Activated naive CD8-positive, alpha-beta T cell treated with anti-CD3 and anti-CD28 coated beads, Interleukin-2, amount 10 ng/mL, durations not matched to agents 7 days and 5 days (primary cell): ENCODE results near the gene C9. TPM values are rescaled to one million over a fixed set of nuclear protein-coding genes. Genes with fewer than 3 reads are reported as not detected.
"Not testable (repeated sequence)": the region's sequence is repeated elsewhere in the genome, so short reads cannot be mapped to it uniquely, and the experiment has no call there.

Experiments
- ATAC-seq: fragments of 150-1000 bp; cut with Tn5 transposase; one replicate; pipeline ENCODE4 v1.10.0; 2021; ENCODE audit warnings: low read depth, moderate library complexity
- POLR2A ChIA-PET: fragments of 350-600 bp; sonication (Branson Sonifier 250); formaldehyde crosslinking; loops from one replicate; lab custom pipeline; 2021; ENCODE audit warnings: antibody characterized with exemption; lab: Charles Lee
- DNase-seq: peaks from one replicate; pipeline ENCODE4 v3.0.0; 2021
- H3K27ac Mint-ChIP-seq: one replicate; pipeline ENCODE4 v1.8.0; 2022; ENCODE audit warnings: mild to moderate bottlenecking, mixed read lengths
- H3K27me3 Mint-ChIP-seq: one replicate; pipeline ENCODE4 v1.8.0; 2022; ENCODE audit warnings: mild to moderate bottlenecking, moderate library complexity, mixed read lengths
- H3K36me3 Mint-ChIP-seq: one replicate; pipeline ENCODE4 v1.8.0; 2021; ENCODE audit warnings: mild to moderate bottlenecking, mixed read lengths
- H3K4me1 Mint-ChIP-seq: one replicate; pipeline ENCODE4 v1.8.0; 2021; ENCODE audit warnings: mixed read lengths
- H3K4me3 Mint-ChIP-seq: one replicate; pipeline ENCODE4 v1.8.0; 2022; ENCODE audit warnings: mild to moderate bottlenecking, moderate library complexity, mixed read lengths
- H3K9me3 Mint-ChIP-seq: one replicate; pipeline ENCODE4 v1.8.0; 2021; ENCODE audit warnings: mixed read lengths
- total RNA-seq, 2 experiments: library from RNA; stranded (reverse); gene quantifications; one replicate each; pipeline ENCODE4 v1.2.3, GENCODE V29; 2021

C9 gene
- total RNA-seq, 2 experiments from 2014 or later: not detected

GRCh38 chr5:39283231-39283818 lies 81.0 kb downstream of the C9 start:
- peaks cover 6% of the 10 kb centered on the region for H3K27me3 Mint-ChIP-seq

GRCh38 chr5:39282561-39282960 lies 81.7 kb downstream of the C9 start:
- DNase-seq (no peak), ATAC-seq (no peak)
- POLR2A ChIA-PET: interaction anchor here (1.0 to 2.4 kb wide), 3 partner anchors 8 to 81 kb away, joined by 3 to 23 read pairs (median 4); partner anchors contain the start of gene FYB1
- H3K4me3 Mint-ChIP-seq: no peak overlapping the region
- peaks cover 6% of the 10 kb centered on the region for H3K27me3 Mint-ChIP-seq
- peaks cover 15% of the 10 kb centered on the region for H3K36me3 Mint-ChIP-seq
- H3K9me3 Mint-ChIP-seq: peaks cover 17% of the 10 kb centered on the region
- H3K27ac Mint-ChIP-seq: no peak overlapping the region
- peaks cover 15% of the 10 kb centered on the region for H3K4me1 Mint-ChIP-seq

More at GRCh38 chr5:39283231-39283818, 81.0 kb downstream of the C9 start:
- Mint-ChIP-seq H3K4me1 (peaks cover 15% of the 10 kb centered on the region), H3K36me3 (peaks cover 15% of the 10 kb centered on the region), H3K4me3 (no peak overlapping the region), H3K27ac (peak overlapping the region; percentile 2), H3K9me3 (peaks cover 17% of the 10 kb centered on the region)
- POLR2A ChIA-PET: interaction anchor here (1.0 to 2.4 kb wide), 5 partner anchors 9 to 141 kb away, joined by 3 to 23 read pairs (median 3); partner anchors contain the start of gene FYB1
- DNase-seq (peak; percentile 35), ATAC-seq (peak; percentile 97)

- peak overlapping the region; percentile 82 for H3K27ac Mint-ChIP-seq
- ATAC-seq, H3K27me3 Mint-ChIP-seq, DNase-seq: not testable (repeated sequence)
- H3K36me3 Mint-ChIP-seq: peaks cover 15% of the 10 kb centered on the region
- POLR2A ChIA-PET: interaction anchor here (2.2 kb wide), 1 partner anchor 66 kb away, joined by 8 read pairs; no protein-coding TSS in a partner anchor
- peak overlapping the region; percentile 52 for H3K4me3 Mint-ChIP-seq
- peaks cover 14% of the 10 kb centered on the region for H3K9me3 Mint-ChIP-seq
- H3K4me1 Mint-ChIP-seq: peaks cover 27% of the 10 kb centered on the region
These were observed 88.4 kb downstream of the C9 start for GRCh38 chr5:39275865-39276264.

- H3K4me3 Mint-ChIP-seq: peak overlapping the region; percentile 85
- no peaks in the 10 kb centered on the region for H3K27me3 Mint-ChIP-seq
- peak overlapping the region; percentile 95 for H3K27ac Mint-ChIP-seq
- POLR2A ChIA-PET: interaction anchor here (0.6 to 2.9 kb wide), 5 partner anchors 9 to 79 kb away, joined by 4 to 10 read pairs (median 6); no protein-coding TSS in a partner anchor
- ATAC-seq: peak; percentile 46
- peaks cover 7% of the 10 kb centered on the region for H3K9me3 Mint-ChIP-seq
- H3K36me3 Mint-ChIP-seq: peaks cover 11% of the 10 kb centered on the region
- peaks cover 32% of the 10 kb centered on the region for H3K4me1 Mint-ChIP-seq
- no peak for DNase-seq
These were observed 89.8 kb downstream of the C9 start for GRCh38 chr5:39274398-39275085.

GRCh38 chr5:39273314-39273954 lies 90.9 kb downstream of the C9 start:
- Mint-ChIP-seq H3K4me1 (peaks cover 30% of the 10 kb centered on the region), H3K9me3 (peaks cover 1% of the 10 kb centered on the region)
- no peak for DNase-seq

GRCh38 chr5:39272869-39273231 lies 91.4 kb downstream of the C9 start:
- not testable (repeated sequence) for H3K9me3 Mint-ChIP-seq, DNase-seq, H3K27me3 Mint-ChIP-seq, ATAC-seq, H3K36me3 Mint-ChIP-seq, H3K27ac Mint-ChIP-seq, H3K4me3 Mint-ChIP-seq
- POLR2A ChIA-PET: interaction anchor here (1.5 to 2.9 kb wide), 2 partner anchors 9 to 55 kb away, joined by 5 to 10 read pairs; no protein-coding TSS in a partner anchor
- H3K4me1 Mint-ChIP-seq: peaks cover 30% of the 10 kb centered on the region

More at GRCh38 chr5:39273314-39273954, 90.9 kb downstream of the C9 start:
- peak overlapping the region; percentile 95 for H3K27ac Mint-ChIP-seq
- no peaks in the 10 kb centered on the region for H3K27me3 Mint-ChIP-seq
- POLR2A ChIA-PET: interaction anchor here (0.7 to 2.9 kb wide), 5 partner anchors 9 to 71 kb away, joined by 4 to 10 read pairs (median 5); no protein-coding TSS in a partner anchor
- ATAC-seq: peak; percentile 83
- H3K4me3 Mint-ChIP-seq: peak overlapping the region; percentile 46
- peaks cover 3% of the 10 kb centered on the region for H3K36me3 Mint-ChIP-seq

- no peaks in the 10 kb centered on the region for H3K9me3 Mint-ChIP-seq
- H3K4me3 Mint-ChIP-seq: peak overlapping the region; percentile 9
- DNase-seq (no peak), ATAC-seq (no peak)
- no peaks in the 10 kb centered on the region for H3K36me3 Mint-ChIP-seq
- H3K4me1 Mint-ChIP-seq: peaks cover 36% of the 10 kb centered on the region
- POLR2A ChIA-PET: interaction anchor here (0.7 to 0.9 kb wide), 2 partner anchors 52 to 67 kb away, joined by 4 read pairs; no protein-coding TSS in a partner anchor
- no peaks in the 10 kb centered on the region for H3K27me3 Mint-ChIP-seq
- H3K27ac Mint-ChIP-seq: no peak overlapping the region
These were observed 94.0 kb downstream of the C9 start for GRCh38 chr5:39270225-39270848.

- Mint-ChIP-seq H3K27ac (no peak overlapping the region), H3K9me3 (no peaks in the 10 kb centered on the region), H3K36me3 (no peaks in the 10 kb centered on the region), H3K4me1 (peaks cover 24% of the 10 kb centered on the region), H3K4me3 (no peak overlapping the region), H3K27me3 (no peaks in the 10 kb centered on the region)
- ATAC-seq (no peak), DNase-seq (no peak)
- POLR2A ChIA-PET: no interaction called here
These were observed 97.1 kb downstream of the C9 start for GRCh38 chr5:39267186-39267585.

- ATAC-seq (no peak), DNase-seq (no peak)
- Mint-ChIP-seq H3K27me3 (no peaks in the 10 kb centered on the region), H3K9me3 (no peaks in the 10 kb centered on the region), H3K4me1 (peaks cover 24% of the 10 kb centered on the region), H3K27ac (no peak overlapping the region), H3K36me3 (no peaks in the 10 kb centered on the region), H3K4me3 (no peak overlapping the region)
- POLR2A ChIA-PET: no interaction called here
These were observed 97.9 kb downstream of the C9 start for GRCh38 chr5:39266442-39266841.

GRCh38 chr5:39264528-39264927 lies 99.8 kb downstream of the C9 start:
- H3K4me1 Mint-ChIP-seq: peaks cover 18% of the 10 kb centered on the region
- H3K36me3 Mint-ChIP-seq: peaks cover 1% of the 10 kb centered on the region
- POLR2A ChIA-PET: interaction anchor here (1.1 to 1.5 kb wide), 2 partner anchors 8 to 48 kb away, joined by 4 to 5 read pairs; no protein-coding TSS in a partner anchor
- H3K27ac Mint-ChIP-seq: peak overlapping the region; percentile 67
- H3K4me3 Mint-ChIP-seq: peak overlapping the region; percentile 28
- no peaks in the 10 kb centered on the region for H3K9me3 Mint-ChIP-seq
- peak; percentile 85 for ATAC-seq
- H3K27me3 Mint-ChIP-seq: no peaks in the 10 kb centered on the region
- DNase-seq: no peak

GRCh38 chr5:39262981-39263380 lies 101.3 kb downstream of the C9 start:
- peaks cover 18% of the 10 kb centered on the region for H3K4me1 Mint-ChIP-seq
- ATAC-seq (no peak), DNase-seq (no peak)
- no peaks in the 10 kb centered on the region for H3K9me3 Mint-ChIP-seq
- H3K36me3 Mint-ChIP-seq: peaks cover 1% of the 10 kb centered on the region
- no peaks in the 10 kb centered on the region for H3K27me3 Mint-ChIP-seq
- no peak overlapping the region for H3K4me3 Mint-ChIP-seq
- POLR2A ChIA-PET: no interaction called here
- H3K27ac Mint-ChIP-seq: no peak overlapping the region

GRCh38 chr5:39260095-39260494 lies 104.2 kb downstream of the C9 start:
- Mint-ChIP-seq H3K4me3 (no peak overlapping the region), H3K27me3 (peaks cover 2% of the 10 kb centered on the region), H3K27ac (no peak overlapping the region), H3K4me1 (peaks cover 16% of the 10 kb centered on the region), H3K36me3 (peaks cover 1% of the 10 kb centered on the region), H3K9me3 (no peaks in the 10 kb centered on the region)
- ATAC-seq: no peak
- POLR2A ChIA-PET: no interaction called here
- DNase-seq: no peak

- Mint-ChIP-seq H3K9me3 (no peaks in the 10 kb centered on the region), H3K4me1 (peaks cover 7% of the 10 kb centered on the region), H3K27me3 (peaks cover 4% of the 10 kb centered on the region), H3K27ac (no peak overlapping the region), H3K4me3 (no peak overlapping the region), H3K36me3 (peaks cover 1% of the 10 kb centered on the region)
- ATAC-seq (no peak), DNase-seq (no peak)
- POLR2A ChIA-PET: no interaction called here
These were observed 106.7 kb downstream of the C9 start for GRCh38 chr5:39257554-39257953.
